IMR-90 (cell line): ENCODE measurements around the gene KIAA0232.

ENCODE experiments used
- CTCF ChIP-seq: conservative IDR thresholded peaks from 2 replicates; pipeline ENCODE4 v1.5.1; 2012; ENCODE audit warnings: mild to moderate bottlenecking, low read depth, low read length, improper control_type of control experiment
- ELK1 ChIP-seq: fragments of 150-350 bp; IDR thresholded peaks from 2 replicates; pipeline ENCODE4 v1.6.1; 2016; ENCODE audit warnings: low read depth, mild to moderate bottlenecking, low read length, moderate library complexity, borderline replicate concordance
- FOS ChIP-seq: fragments of 150-350 bp; IDR thresholded peaks from 2 replicates; pipeline ENCODE4 v1.6.1; 2016; ENCODE audit warnings: low read depth, low read length
- MAFK ChIP-seq: IDR thresholded peaks from 2 replicates; pipeline ENCODE4 v1.6.1; 2012; ENCODE audit warnings: low read depth, low read length, improper control_type of control experiment
- MXI1 ChIP-seq: IDR thresholded peaks from 2 replicates; pipeline ENCODE4 v1.6.1; 2012; ENCODE audit warnings: low read depth, mild to moderate bottlenecking, low read length, moderate library complexity, borderline replicate concordance
- POLR2A ChIP-seq: IDR thresholded peaks from 2 replicates; pipeline ENCODE4 v1.6.1; 2012; ENCODE audit warnings: mild to moderate bottlenecking, low read depth, low read length
- RAD21 ChIP-seq: IDR thresholded peaks from 2 replicates; pipeline ENCODE4 v1.6.1; 2012; ENCODE audit warnings: low read length, improper control_type of control experiment
- TF ChIP-seq, protein P1 (sequence below): fragments of 150-350 bp; IDR thresholded peaks from 2 replicates; pipeline ENCODE4 v1.6.1; 2017; ENCODE audit warnings: mild to moderate bottlenecking, antibody characterized with exemption, low read length, low read depth

GRCh38 chr4:6782147-6782845, at the start of gene KIAA0232:
- TF ChIP-seq CTCF: 0 out of 2 replicates have a peak, but pooled peaks have one; percentile 13
- 0 out of 2 replicates have a peak, but pooled peaks have one; percentile 44 for TF ChIP-seq MXI1
- no peak; the same call in 1 of the 2 replicates for TF ChIP-seq RAD21
- TF ChIP-seq FOS: no peak
- peak; percentile 67 for TF ChIP-seq POLR2A
- TF ChIP-seq, protein P1, sequence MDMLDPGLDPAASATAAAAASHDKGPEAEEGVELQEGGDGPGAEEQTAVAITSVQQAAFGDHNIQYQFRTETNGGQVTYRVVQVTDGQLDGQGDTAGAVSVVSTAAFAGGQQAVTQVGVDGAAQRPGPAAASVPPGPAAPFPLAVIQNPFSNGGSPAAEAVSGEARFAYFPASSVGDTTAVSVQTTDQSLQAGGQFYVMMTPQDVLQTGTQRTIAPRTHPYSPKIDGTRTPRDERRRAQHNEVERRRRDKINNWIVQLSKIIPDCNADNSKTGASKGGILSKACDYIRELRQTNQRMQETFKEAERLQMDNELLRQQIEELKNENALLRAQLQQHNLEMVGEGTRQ: peak; percentile 3; the same call in 1 of the 2 replicates
- no peak for TF ChIP-seq ELK1
- no peak for TF ChIP-seq MAFK
